GM21447 (cell line): Measurements from ENCODE around the gene GALNT12.

Source experiments
- ATAC-seq: cut with Tn5 transposase; IDR thresholded peaks from one replicate; pipeline ENCODE4 v1.9.1; 2021; ENCODE audit not compliant: unreplicated experiment

The GALNT12 gene

DNA sequence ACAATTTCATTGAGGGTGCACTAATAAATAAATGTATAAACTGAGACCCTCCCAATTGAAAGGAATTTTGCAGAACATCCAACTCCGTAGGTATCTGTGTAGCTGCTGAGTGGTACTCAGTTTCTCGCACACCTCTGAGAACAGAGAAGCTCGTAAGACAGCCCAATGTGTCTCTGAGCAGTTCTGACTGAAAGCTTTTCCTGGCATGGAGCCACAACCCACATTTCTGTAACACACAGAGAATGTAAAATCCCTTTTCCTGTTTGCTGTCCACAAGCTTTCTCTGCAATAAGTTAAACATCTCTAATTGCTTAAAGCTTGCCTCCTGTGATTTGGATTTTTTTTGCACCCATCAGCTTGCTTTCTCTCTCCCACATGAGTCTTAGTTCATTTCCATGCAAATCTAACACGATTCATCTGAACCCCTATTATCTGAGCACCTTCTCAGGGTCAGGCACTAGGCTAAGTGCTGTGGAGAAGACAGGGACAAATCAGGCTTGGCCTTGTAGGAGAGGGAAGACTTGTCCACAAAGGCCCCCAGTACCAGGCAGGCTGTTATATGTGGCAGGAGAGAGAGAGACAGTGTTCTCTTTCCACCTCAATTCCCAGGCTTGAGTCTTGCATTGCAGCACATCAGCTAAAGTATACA is 92.1 kb downstream of the GALNT12 start:
- no peak for ATAC-seq
